ENCODE data around the gene TRIM3.

GRCh38 chr11:6406370-6406769, 67.4 kb downstream of the TRIM3 start:
- TF ChIP-seq GATA2 (IDR thresholded peaks at IDR 0.05; ENCODE audit: low read depth, low read length): no peak
- TF ChIP-seq GATA3 (IDR thresholded peaks at IDR 0.05; ENCODE audit: low read depth, low read length): no peak
